DOHH2 (cell line): ENCODE results near the gene MPND.

Source experiments
- H3F3A ChIP-seq: fragments of 200-600 bp; sonication (generic), shearing (Covaris generic); 2 replicates; pipeline ENCODE4 v1.6.0; 2016; ENCODE audit warnings: antibody characterized with exemption, mild to moderate bottlenecking; ENCODE audit not compliant: control insufficient read depth, insufficient read depth
- H3K27ac ChIP-seq: fragments of 200-600 bp; sonication (generic); 2 replicates; pipeline ENCODE4 v1.5.1; 2014; ENCODE audit warnings: low read depth, mild to moderate bottlenecking, low read length, moderate library complexity
- H3K27me3 ChIP-seq: fragments of 200-600 bp; sonication (generic); 2 replicates; pipeline ENCODE4 v1.6.1; 2014; ENCODE audit warnings: mild to moderate bottlenecking, low read length, mixed read lengths; ENCODE audit not compliant: control insufficient read depth
- H3K36me3 ChIP-seq: fragments of 200-600 bp; sonication (generic); 2 replicates; pipeline ENCODE4 v1.6.1; 2014; ENCODE audit warnings: mild to moderate bottlenecking, low read length, moderate library complexity, mixed read lengths; ENCODE audit not compliant: control insufficient read depth
- H3K4me1 ChIP-seq: fragments of 200-600 bp; sonication (generic); 2 replicates; pipeline ENCODE4 v1.6.1; 2014; ENCODE audit warnings: mild to moderate bottlenecking, low read length, mixed read lengths; ENCODE audit not compliant: control insufficient read depth
- H3K4me2 ChIP-seq: fragments of 200-600 bp; sonication (generic); 2 replicates; pipeline ENCODE4 v1.6.0; 2014; ENCODE audit warnings: mild to moderate bottlenecking, low read length, moderate library complexity
- H3K4me3 ChIP-seq: fragments of 200-600 bp; sonication (generic); 2 replicates; pipeline ENCODE4 v1.5.1; 2014; ENCODE audit warnings: mild to moderate bottlenecking, low read length, mixed read lengths
- H3K79me2 ChIP-seq: fragments of 200-600 bp; sonication (generic); 2 replicates; pipeline ENCODE4 v1.6.1; 2014; ENCODE audit warnings: mild to moderate bottlenecking, low read length, mixed read lengths; ENCODE audit not compliant: control insufficient read depth
- H3K9me2 ChIP-seq: fragments of 200-600 bp; sonication (generic); replicated peaks from 2 replicates; pipeline ENCODE4 v1.6.1; 2014; ENCODE audit warnings: mild to moderate bottlenecking, low read length, mixed read lengths; ENCODE audit not compliant: control insufficient read depth
- H3K9me3 ChIP-seq: fragments of 200-600 bp; sonication (generic); 2 replicates; pipeline ENCODE4 v1.6.1; 2014; ENCODE audit warnings: antibody characterized with exemption, low read length, mixed read lengths; ENCODE audit not compliant: control insufficient read depth, insufficient read depth
- H4K20me1 ChIP-seq: fragments of 200-600 bp; sonication (generic); 2 replicates; pipeline ENCODE4 v1.6.0; 2014; ENCODE audit warnings: low read depth, mild to moderate bottlenecking, antibody characterized with exemption, low read length, moderate library complexity; ENCODE audit not compliant: control insufficient read depth, insufficient read depth
- EZH2phosphoT487 ChIP-seq: fragments of 200-600 bp; sonication (generic); IDR thresholded peaks from 2 replicates; pipeline ENCODE4 v1.6.1; 2017; ENCODE audit warnings: borderline replicate concordance, mild to moderate bottlenecking, antibody characterized with exemption, low read length, moderate library complexity, mixed read lengths
- TF ChIP-seq, protein P1 (sequence below): fragments of 200-600 bp; sonication (generic); IDR thresholded peaks from one replicate; pipeline ENCODE4 v1.5.1; 2014; ENCODE audit warnings: antibody characterized with exemption, mild to moderate bottlenecking, low read depth, low read length; ENCODE audit not compliant: poor library complexity, severe bottlenecking

MPND gene

DNA sequence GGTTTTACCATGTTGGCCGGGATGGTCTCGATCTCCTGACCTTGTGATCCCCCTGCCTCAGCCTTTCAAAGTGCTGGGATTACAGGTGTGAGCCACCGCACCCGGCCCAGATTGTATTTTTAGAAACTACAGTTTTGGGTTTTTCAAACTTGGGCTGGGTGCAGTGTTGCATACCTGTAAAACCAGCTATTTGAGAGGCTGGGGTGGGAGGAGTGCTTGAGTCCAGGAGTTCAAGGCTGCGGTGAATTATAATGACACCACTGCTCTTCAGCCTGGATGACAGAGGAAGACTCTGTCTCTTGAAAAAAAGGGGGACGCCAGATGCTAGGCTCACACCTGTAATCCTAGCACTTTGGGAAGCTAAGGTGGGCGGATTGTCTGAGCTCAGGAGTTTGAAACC, 63.3 kb downstream of the MPND start:
- H3F3A ChIP-seq = 0 out of 2 replicates have a peak, but pooled peaks cover 2% of the 10 kb centered on the region
- H3K27ac ChIP-seq = no peak overlapping the region
- H3K4me1 ChIP-seq = peaks cover 24% of the 10 kb centered on the region
- TF ChIP-seq EZH2phosphoT487 = no peak
- TF ChIP-seq, protein P1, sequence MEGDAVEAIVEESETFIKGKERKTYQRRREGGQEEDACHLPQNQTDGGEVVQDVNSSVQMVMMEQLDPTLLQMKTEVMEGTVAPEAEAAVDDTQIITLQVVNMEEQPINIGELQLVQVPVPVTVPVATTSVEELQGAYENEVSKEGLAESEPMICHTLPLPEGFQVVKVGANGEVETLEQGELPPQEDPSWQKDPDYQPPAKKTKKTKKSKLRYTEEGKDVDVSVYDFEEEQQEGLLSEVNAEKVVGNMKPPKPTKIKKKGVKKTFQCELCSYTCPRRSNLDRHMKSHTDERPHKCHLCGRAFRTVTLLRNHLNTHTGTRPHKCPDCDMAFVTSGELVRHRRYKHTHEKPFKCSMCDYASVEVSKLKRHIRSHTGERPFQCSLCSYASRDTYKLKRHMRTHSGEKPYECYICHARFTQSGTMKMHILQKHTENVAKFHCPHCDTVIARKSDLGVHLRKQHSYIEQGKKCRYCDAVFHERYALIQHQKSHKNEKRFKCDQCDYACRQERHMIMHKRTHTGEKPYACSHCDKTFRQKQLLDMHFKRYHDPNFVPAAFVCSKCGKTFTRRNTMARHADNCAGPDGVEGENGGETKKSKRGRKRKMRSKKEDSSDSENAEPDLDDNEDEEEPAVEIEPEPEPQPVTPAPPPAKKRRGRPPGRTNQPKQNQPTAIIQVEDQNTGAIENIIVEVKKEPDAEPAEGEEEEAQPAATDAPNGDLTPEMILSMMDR = no peak
- peaks cover 80% of the 10 kb centered on the region for H3K36me3 ChIP-seq
- H3K9me2 ChIP-seq = no peaks in the 10 kb centered on the region
- H3K9me3 ChIP-seq = no peaks in the 10 kb centered on the region
- no peaks in the 10 kb centered on the region for H3K27me3 ChIP-seq
- no peak overlapping the region for H3K4me2 ChIP-seq
- no peak overlapping the region for H3K4me3 ChIP-seq
- peaks cover 37% of the 10 kb centered on the region for H4K20me1 ChIP-seq
- H3K79me2 ChIP-seq = peaks cover 97% of the 10 kb centered on the region

GRCh38 chr19:4409123-4409933, 66.0 kb downstream of the MPND start:
- Histone ChIP-seq H3K4me1 (peaks cover 9% of the 10 kb centered on the region), H3K27ac (no peak overlapping the region), H3K4me3 (no peak overlapping the region), H4K20me1 (peaks cover 25% of the 10 kb centered on the region), H3F3A (0 out of 2 replicates have a peak, but pooled peaks cover 2% of the 10 kb centered on the region), H3K4me2 (no peak overlapping the region), H3K9me3 (no peaks in the 10 kb centered on the region), H3K9me2 (no peaks in the 10 kb centered on the region), H3K27me3 (no peaks in the 10 kb centered on the region), H3K79me2 (peaks cover 100% of the 10 kb centered on the region), H3K36me3 (peaks cover 88% of the 10 kb centered on the region)
- TF ChIP-seq, protein P1 = no peak
- no peak for TF ChIP-seq EZH2phosphoT487
